Putamen (tissue), 1 donor: ENCODE measurements around the gene ZEB1.
"Not testable (repeated sequence)": the region's sequence is repeated elsewhere in the genome, so short reads cannot be mapped to it uniquely, and the experiment has no call there.

Experiments used
- DNase-seq: peaks from one replicate; pipeline ENCODE4 v3.0.0-alpha.2; 2016; ENCODE audit warnings: low spot score

The ZEB1 gene

DNA sequence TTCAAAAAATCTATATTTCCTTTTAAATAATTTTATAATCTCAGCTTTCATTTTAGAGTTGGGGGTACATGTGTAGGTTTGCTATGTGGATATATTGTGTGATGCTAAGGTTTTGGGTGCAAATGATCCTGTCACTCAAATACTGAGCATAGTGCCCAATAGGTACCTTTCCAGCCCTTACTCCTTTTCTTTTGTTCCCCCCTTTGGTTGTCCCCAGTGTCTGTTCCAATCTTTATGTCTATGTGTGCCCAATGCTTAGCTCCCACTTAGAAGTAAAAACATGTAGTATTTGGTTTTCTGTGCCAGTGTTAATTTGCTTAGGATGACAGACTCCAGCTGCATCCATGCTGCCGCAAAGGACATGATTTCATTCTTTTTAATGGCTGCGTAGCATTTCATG lies 103.6 kb downstream of the ZEB1 start:
- no peak for DNase-seq

DNA sequence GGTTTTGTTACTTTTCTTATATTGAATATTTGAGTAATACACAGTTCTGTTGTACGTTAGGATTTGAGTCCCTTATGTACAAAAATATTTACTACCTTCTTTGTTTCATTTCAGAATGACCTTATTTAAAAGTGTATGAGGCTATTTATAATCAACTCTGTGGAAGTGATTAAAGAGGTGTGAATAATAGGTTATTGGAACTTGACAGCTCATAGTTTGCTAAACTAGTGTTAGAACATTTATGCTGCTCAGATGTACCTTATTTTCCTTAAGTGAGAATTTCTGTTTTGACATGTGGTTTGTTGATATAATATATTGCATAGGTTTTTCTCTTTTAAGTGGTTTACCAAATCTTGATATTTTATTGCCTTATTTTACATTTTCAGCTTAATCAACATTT lies 105.5 kb downstream of the ZEB1 start:
- no peak for DNase-seq

DNA sequence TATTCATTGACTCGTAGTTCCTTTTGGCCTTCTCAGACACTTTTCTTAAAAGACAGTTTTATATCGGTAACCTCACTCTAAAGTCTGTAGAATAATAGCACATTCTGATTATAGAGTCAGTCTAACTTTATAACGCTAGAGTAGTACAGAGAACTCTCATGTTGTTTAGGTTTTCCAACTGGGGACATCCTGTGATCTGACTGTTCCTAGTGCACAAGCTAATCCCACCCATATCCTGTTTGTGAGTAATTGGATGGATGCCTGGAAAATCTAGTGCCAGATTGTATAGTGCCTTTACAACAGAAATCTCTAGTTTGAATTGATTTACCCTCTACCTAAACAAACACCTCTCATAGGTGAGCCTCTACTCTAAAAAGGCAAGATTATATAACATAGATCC lies 107.4 kb downstream of the ZEB1 start:
- no peak for DNase-seq

DNA sequence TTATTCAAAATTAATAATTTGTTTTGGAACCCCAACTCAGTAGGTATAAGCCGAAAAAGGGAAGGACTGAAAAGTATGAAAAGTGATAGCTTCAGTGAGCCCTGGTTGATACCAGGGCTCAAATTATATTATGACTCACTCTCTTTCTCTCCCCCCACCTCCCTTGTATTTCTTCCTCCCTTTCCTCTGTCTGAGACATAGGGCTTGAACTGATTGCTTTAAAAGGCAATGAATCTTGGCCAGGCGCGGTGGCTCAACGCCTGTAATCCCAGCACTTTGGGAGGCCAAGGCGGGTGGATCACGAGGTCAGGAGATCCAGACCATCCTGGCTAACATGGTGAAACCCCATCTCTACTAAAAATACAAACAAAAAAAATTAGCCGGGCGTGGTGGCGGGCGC lies 108.3 kb downstream of the ZEB1 start:
- not testable (repeated sequence) for DNase-seq

DNA sequence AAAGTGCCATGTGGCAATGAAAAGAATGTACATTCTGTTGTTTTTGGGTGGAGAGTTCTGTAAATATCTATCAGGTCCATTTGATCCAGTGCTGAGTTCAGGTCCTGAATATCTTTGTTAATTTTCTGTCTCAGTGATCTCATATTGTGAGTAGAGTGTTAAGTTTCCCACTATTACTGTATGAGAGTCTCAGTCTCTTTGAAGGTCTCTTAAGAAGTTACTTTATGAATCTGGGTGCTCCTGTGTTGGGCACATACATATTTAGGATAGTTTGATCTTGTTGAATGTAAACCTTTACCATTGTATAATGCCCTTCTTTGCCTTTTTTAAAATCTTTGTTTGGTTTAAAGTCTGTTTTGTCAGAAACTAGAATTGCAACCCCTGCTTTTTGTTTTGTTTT lies 109.5 kb downstream of the ZEB1 start:
- not testable (repeated sequence) for DNase-seq

DNA sequence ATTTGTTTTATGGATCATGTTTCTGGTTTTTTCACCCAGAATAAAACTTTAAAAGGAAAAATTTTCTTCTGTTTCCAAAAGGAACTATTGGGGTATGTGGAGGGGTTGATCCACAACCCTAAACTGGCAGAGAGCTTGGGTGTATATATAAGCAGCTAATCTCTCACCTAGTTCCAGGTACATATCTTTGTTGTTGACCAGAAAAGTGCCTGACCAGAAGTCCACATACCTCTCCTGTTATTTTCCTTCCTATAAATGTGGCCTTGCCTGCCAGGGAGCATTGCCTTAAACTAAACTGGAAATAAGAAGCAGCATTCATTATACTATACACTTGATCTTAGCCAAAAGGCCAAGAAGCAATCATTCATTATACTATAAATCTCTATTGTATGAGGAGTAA lies 112.0 kb downstream of the ZEB1 start:
- DNase-seq: no peak

DNA sequence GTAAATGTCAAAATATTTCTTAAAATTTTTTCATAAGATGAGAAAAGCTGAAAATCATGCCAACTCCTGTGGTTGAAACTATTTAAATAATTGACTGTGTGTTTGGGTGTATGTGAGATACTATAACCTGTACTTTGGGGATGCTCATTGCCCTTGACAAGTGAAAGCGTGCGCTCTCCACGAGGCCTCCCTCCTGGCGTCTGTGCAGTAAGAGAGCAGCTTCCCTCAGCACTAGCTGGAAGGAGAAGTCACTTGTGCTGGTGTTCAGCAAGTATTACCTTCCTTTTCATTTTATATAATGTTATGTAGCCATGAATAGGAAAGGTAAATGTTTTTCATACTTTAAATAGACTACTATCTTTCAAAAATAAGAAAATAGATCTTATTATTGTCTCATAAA lies 118.9 kb downstream of the ZEB1 start:
- no peak for DNase-seq

DNA sequence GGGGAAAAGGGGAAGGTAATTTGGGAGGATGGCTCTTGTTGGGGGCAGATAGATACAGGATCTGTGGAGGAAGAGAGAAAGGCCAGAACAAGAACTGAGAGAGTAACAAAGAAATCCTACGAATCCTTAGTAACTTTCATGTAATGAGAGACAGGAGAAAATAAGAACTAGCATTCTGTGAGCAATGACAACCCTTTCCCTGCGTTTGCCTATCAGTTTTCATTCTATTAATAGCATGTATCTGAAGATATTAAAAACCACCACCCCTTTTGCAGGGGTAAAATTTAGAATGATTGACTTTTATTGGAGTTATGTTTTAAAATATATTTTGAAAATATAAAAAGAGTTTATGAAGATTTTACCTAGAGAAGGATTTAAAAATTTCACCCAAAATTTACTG lies 132.8 kb downstream of the ZEB1 start:
- no peak for DNase-seq

DNA sequence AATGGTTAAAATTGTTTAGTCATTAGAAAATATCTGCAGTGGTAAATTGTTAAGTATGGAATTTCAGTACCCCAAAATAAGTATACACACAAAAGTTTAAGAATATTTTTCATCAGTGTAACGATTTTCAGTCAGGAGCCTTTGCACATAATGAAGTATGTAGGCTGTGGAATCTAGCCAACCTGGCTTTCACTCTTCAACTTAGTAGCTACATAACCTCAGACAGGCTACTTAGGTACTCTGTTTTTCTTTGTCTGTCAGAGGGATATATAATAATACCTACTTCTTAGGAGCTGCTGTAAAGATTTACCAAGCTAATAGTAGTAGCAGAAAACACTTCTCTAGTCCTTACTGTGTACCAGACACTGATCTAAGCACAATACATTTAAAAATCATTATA lies 137.5 kb downstream of the ZEB1 start:
- no peak for DNase-seq

DNA sequence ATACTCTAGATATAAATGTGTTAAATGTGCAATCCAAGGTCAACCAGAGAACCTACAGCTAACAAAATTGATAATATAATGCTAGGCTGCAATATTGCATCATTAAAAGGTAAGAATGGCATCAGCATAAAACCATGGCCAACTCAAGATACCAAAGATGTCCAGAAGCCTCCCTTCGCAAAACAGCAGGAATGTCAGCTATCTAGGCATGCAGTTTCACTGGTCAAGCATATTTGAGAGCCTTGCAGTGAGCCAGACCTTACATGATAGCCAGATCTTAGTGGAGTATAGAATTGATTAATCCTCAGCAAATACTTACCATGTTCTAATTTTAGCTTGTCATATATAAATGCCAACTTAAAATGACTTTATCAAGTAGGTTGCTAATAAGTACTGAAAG lies 138.8 kb downstream of the ZEB1 start:
- DNase-seq: no peak

DNA sequence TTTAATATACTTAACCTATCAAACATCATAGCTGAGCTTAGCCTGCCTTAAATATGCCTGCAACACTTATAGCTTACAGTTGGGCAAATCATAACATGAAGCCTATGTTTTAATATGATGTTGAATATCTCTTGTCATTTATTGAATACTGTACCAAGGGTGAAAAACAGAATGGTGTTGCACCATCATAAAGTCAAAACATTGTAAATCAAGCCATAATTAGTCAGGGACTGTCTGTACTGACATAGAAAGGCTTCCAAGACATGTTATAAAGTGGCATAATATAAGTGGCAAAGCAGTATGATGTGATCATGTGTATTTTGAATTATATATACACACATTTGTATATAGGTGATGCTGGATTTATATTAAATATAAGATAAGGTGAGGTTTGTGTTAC lies 140.0 kb downstream of the ZEB1 start:
- DNase-seq: no peak

DNA sequence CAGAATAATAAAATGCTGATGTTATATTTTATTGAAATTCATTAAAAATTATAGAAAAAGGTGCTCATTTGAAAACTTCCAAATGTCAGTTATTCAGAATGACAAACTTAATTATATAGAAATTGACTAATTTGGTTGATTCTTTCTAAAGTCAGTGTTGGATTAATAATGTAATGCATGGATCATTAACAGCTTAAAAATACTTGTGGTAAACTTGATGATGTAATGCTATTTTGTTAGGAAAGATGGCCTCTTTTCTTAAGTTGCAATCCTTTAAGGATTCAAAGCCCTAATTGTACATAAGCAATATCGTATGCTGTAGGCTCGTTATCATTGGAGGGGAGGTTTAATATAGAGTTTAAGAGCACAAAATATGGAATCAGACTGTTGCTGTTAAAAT lies 141.2 kb downstream of the ZEB1 start:
- no peak for DNase-seq

DNA sequence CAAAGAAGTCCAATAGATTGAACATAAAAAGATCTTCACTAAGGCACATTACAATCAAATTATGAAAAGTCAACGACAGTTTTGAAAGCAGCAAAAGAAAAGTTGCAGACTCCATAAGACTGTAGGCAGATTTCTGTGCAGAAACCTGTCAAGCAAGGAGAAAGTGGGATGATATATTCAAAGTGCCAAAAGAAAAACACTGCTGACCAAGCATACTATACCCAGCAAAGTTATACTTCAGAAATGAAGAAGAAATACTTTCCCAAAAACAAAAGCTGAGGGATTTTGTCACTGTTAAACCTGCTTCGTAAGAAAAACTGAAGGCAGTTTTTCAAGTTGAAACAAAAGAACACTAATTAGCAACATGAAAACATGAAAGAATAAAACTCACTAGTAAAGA lies 145.5 kb downstream of the ZEB1 start:
- no peak for DNase-seq

DNA sequence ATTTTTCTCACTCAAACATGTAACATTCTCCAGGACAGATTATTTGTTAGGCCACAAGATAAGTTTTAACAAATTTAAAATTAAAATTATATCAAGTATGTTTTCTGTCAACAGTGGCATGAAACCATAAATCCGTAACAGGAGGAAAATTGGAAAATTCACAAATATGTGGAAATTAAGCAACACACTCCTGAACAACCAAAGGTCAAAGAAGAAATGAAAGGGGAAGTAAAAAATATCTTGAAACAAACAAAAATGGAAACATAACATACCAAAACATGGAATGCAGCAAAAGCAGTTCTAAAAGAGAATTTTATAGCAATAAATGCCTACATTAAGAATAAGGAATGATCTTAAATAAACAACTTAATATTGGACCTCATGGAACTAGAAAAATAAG lies 147.3 kb downstream of the ZEB1 start:
- no peak for DNase-seq

DNA sequence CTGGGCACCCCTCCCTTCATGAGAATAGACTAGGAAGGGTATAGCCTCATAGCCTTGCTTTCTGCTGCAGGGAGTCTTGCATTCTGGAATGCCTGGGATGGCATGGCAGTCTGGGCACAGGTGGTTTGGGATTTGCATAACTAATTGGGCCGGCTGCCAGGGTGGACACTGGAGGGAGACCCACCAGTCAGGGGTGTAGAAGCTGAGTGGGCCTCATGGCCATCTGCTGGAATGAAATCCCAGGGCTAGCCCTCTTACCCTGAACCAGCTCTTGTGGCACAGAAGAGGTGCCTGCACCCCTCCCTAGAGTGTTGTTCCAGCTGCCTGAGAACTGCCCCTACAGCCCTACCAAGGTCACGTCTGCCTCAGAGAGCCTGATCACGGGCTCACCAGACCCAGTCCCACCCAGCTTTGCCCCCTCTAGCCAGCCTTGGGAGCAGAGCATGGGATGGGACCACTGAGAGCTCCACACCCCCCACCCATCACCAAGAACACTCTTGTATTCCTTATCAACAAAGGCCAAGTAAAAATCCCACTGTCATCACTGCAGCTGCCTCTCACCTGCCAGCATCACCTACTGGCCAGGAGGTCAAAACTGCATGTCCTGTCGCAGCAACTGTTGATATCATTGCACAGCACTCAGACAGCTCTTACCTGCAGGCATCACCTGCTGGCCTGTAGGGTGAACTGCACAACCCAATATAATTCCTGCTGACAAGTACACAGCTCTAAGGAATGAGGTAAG lies 148.9 kb downstream of the ZEB1 start:
- DNase-seq: no peak

DNA sequence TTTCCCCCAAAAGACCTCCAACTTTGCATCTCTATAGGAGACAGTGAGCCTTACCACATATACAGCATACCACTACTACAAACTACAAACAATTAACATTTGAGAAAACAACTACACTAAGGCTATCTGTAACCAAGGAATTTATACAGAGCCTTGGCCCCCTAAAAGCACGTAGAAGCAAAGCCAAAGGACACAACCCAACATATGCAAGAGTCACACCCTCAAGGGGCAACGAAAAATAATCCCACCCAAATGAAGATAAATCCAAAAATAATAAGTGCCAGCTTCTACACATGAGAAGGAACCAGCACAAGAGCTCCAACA lies 149.5 kb downstream of the ZEB1 start:
- DNase-seq: no peak

DNA sequence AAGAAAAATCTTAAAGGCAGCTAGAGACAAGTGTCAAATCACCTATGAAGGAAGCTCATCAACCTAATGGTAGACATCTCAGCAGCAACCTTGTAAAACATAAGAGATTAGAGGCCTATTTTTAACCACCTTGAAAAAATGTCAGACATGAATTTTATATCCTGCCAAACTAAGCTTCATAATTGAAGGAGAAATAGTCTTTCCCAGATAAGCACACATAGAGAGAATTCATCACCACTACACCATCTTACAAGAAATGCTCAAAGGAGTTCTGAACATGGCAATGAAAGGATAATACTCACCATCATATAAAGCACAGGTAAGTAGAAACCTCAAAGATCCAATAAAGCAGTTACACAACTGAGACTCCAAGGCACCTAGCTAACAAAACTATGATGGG lies 156.5 kb downstream of the ZEB1 start:
- no peak for DNase-seq

DNA sequence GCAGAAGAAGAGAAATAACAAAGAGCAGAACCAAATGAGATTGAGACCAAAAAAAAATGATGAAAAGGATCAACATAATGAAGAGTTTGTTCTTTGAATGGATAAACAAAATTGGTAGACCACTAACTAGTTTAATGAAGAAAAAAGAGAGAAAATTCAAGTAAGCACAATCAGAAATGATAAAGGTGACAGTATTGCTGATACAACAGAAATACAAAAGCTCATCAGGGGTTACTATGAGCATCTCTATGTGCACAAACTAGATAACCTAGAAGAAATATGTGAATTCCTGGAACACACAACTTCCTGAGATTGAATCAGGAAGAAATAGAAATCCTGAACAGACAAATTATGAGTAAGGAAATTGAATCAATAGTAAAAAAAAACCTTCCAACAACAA lies 157.1 kb downstream of the ZEB1 start:
- DNase-seq: no peak

DNA sequence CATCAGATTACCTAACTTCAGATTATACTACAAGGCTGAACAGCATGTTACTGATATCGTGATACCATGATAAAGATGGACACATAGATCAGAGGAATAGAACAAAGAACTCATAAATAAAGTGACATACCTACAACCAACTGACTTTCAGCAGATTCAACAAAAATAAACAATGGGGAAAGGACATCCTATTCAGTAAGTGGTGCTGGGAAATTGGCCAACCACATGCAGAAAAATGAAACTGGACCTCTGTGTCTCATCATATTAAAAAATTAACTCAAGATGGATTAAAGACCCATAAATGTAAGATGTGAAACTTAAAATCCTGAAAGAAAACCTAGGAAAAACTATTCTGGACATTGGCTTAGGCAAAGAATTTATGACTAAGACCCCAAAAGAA lies 158.6 kb downstream of the ZEB1 start:
- no peak for DNase-seq

DNA sequence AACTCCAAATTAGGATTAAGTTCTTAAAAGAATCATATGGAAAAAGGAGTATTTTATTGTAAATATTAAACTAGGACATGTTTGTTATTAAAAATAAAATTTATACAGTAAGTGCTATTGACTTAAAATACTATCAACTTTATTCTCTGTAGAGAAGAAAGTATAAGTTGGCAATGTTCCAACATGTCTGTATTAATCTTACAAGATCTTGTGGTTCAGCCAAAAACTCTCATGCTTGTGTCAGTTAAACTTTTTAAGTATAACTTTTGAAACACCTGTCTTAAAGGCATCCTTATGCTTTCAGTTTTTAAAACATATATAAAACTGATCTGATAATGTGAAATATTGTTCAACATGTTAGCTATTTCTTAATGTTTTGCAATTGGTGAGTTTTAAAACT lies 160.7 kb downstream of the ZEB1 start:
- no peak for DNase-seq

DNA sequence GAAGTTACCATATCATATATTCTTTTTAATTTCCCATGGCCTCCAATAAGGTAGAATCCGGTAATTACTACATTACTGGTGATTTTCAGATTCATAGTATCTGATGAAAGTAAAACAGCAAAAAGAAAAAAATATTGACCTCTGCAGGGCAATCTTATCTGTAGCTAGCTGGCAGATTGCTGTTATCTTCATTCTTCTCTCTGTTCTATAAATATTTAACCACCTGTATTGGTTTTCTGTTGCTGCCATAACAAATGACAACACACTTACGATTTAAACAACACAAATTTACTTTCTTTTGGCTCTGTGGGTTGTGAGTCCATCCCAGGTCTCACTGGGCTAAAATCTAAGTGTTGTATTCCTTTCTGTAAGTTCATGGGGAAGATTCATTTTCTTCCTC lies 164.5 kb downstream of the ZEB1 start:
- no peak for DNase-seq

DNA sequence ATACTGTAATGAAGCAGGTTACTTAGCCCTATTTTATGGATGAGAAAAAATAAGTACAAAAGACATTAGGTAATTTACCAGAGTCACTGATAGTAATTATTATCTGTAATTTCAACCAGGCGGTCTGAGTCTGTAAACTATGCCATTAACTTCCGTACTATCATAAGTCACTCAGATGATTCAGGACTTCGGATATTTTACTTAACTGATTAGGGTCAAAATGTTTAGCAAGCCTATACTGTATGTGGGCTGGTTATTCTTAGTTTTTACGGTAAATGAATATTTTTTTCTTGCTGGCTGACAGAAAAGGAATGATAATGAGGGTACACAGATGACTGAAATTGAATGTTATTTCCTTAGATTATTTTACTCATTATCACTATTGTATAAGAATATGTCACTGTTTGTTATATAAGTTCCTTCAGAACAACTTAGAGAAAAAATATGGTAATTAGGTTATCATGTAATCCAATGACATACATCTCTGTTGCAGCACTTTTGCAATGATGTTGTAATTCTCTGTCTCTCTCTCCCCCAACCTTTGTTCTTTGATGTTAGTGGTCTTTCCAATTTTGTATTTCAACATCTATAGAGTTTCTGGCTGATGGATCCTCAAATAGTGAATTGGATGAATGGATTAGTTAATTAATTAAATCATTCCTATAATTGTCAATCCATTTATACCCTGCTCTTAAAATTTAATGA lies 165.6 kb downstream of the ZEB1 start:
- no peak for DNase-seq

DNA sequence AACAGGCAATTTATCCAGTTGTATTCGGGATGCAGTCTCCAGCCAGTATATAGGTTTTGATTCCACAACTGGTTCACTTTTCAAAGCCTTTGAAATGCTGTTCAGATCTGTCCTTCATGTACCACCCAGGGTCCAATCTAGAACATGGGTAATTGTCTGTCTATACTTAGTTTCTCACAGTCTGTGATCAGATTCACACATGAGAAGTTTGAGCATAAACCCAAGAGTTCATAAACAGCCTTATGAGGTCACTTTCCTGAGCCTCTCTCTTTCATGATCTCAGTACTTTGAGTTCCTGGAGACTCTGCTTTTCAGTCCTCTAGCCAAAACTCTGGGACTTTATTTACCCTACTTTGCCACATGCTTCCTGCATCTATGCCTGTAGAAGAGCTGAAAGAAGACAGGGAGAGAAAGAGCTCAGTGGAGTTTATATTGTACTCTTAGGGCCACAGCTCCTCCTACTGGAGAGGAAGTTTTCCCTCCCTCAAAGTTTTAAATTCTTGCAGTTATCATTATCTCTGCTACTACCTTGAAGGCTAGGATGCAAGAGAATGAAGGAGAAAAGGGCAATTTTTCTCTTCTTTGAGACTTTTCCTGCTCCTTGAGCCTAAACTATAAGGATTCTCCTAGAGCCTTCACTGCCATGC lies 172.0 kb downstream of the ZEB1 start:
- DNase-seq: no peak

DNA sequence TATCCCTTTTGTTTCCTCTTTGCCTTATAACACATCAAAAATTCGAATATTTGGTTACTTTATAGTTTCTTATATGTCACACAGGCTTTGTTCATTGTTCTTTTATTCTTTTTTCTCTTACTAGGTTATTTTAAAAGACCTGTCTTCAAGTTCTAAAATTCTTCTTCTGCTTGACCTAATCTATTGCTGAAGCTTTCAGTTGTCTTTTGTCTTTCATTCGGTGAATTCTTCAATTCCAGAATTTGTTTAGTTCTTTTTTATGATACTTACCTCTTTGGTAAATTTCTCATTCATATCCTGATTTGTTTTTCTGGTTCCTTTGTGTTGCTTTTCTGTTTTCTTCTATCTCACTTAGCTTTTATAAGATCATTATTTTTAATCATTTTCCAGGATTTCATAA lies 188.4 kb downstream of the ZEB1 start:
- no peak for DNase-seq
